PC-9 (cell line): ENCODE results near the gene IRF8. TPM values are rescaled to one million over a fixed set of nuclear protein-coding genes. Genes with fewer than 3 reads are reported as not detected.

ENCODE experiments used
- BruUV-seq: library from RNA; stranded (reverse); fragments of 400-500 nt; replicated peaks from 2 replicates; lab custom pipeline; 2021; lab: Mats Ljungman, UMichigan
- CTCF ChIA-PET: fragments of 300-600 bp; sonication (Branson Sonifier 250); formaldehyde crosslinking; loops from one replicate; lab custom pipeline; 2022; ENCODE audit warnings: antibody characterized with exemption; lab: Charles Lee
- POLR2A ChIA-PET: fragments of 300-600 bp; sonication (Branson Sonifier 250); formaldehyde crosslinking; loops from one replicate; lab custom pipeline; 2022; ENCODE audit warnings: antibody characterized with exemption; ENCODE audit not compliant: unreplicated experiment; lab: Charles Lee
- DNase-seq, 2 experiments: peaks; one replicate each; pipeline versions ENCODE4 v3.0.0 to v3.0.0-alpha.2; 2015 to 2022; ENCODE audit warnings: mixed read lengths in 1 of 2
- H2AFZ ChIP-seq: fragments of 200-600 bp; sonication (generic); 2 replicates; pipeline ENCODE4 v1.8.1; 2017; ENCODE audit warnings: antibody characterized with exemption
- H3F3A ChIP-seq: fragments of 200-600 bp; sonication (generic); 2 replicates; pipeline ENCODE4 v1.8.1; 2017; ENCODE audit warnings: antibody characterized with exemption, mild to moderate bottlenecking, low read depth; ENCODE audit not compliant: insufficient read depth
- H3K27ac ChIP-seq: fragments of 200-600 bp; sonication (generic); 2 replicates; pipeline ENCODE4 v1.6.1; 2016; ENCODE audit warnings: mixed run types
- H3K27me3 ChIP-seq: fragments of 200-600 bp; sonication (generic); 2 replicates; pipeline ENCODE4 v1.6.1; 2016; ENCODE audit warnings: low read depth, mixed run types; ENCODE audit not compliant: insufficient read depth
- H3K36me3 ChIP-seq: fragments of 200-600 bp; sonication (generic); 2 replicates; pipeline ENCODE4 v1.6.1; 2016; ENCODE audit warnings: low read depth, mixed run types
- H3K4me1 ChIP-seq: fragments of 200-600 bp; sonication (generic); replicated peaks from 2 replicates; pipeline ENCODE4 v1.6.1; 2016; ENCODE audit warnings: mixed run types; ENCODE audit not compliant: insufficient read depth
- H3K4me2 ChIP-seq: fragments of 200-600 bp; sonication (generic); 2 replicates; pipeline ENCODE4 v1.6.1; 2017; ENCODE audit warnings: mixed run types
- H3K4me3 ChIP-seq: fragments of 200-600 bp; sonication (generic); 2 replicates; pipeline ENCODE4 v1.6.1; 2016; ENCODE audit warnings: mixed run types
- H3K79me2 ChIP-seq: fragments of 200-600 bp; sonication (generic); 2 replicates; pipeline ENCODE4 v1.6.1; 2017; ENCODE audit warnings: low read depth, mixed run types
- H3K9me2 ChIP-seq: fragments of 200-600 bp; sonication (generic); 2 replicates; pipeline ENCODE4 v1.8.1; 2017; ENCODE audit warnings: mild to moderate bottlenecking; ENCODE audit not compliant: insufficient read depth
- H3K9me3 ChIP-seq: fragments of 200-600 bp; sonication (generic); 2 replicates; pipeline ENCODE4 v1.8.1; 2016; ENCODE audit warnings: low read depth; ENCODE audit not compliant: insufficient read depth
- H4K20me1 ChIP-seq: fragments of 200-600 bp; sonication (generic); 2 replicates; pipeline ENCODE4 v1.8.1; 2017; ENCODE audit not compliant: insufficient read depth
- CTCF ChIP-seq: fragments of 200-600 bp; sonication (generic); conservative IDR thresholded peaks from 2 replicates; pipeline ENCODE4 v1.6.1; 2017; ENCODE audit warnings: mixed run types, antibody characterized with exemption, mild to moderate bottlenecking, moderate library complexity
- EZH2 ChIP-seq: fragments of 200-600 bp; sonication (generic); IDR thresholded peaks from 2 replicates; pipeline ENCODE4 v1.8.0; 2017; ENCODE audit warnings: antibody characterized with exemption, low read depth
- intact Hi-C: fragments of 100-400 bp; cut with micrococcal nuclease; formaldehyde crosslinking; loops from one replicate; pipeline ENCODE4 v1.10.0; 2022; ENCODE audit not compliant: unreplicated experiment
- total RNA-seq: library from RNA; stranded (reverse); gene quantifications from 2 replicates; pipeline ENCODE4 v1.2.3, GENCODE V29; 2021

IRF8 gene
- total RNA-seq, 1 experiment from 2014 or later: not detected

GRCh38 chr16:85921026-85921425 is 22.1 kb downstream of the IRF8 start:
- Histone ChIP-seq H3K9me2 (no peaks in the 10 kb centered on the region), H2AFZ (no peak overlapping the region), H3F3A (no peaks in the 10 kb centered on the region), H3K4me2 (no peak overlapping the region), H3K79me2 (no peaks in the 10 kb centered on the region), H3K4me3 (no peak overlapping the region), H3K36me3 (no peaks in the 10 kb centered on the region), H4K20me1 (no peaks in the 10 kb centered on the region), H3K27ac (no peak overlapping the region), H3K27me3 (peaks cover 100% of the 10 kb centered on the region), H3K9me3 (no peaks in the 10 kb centered on the region), H3K4me1 (no peaks in the 10 kb centered on the region)
- no peak for DNase-seq
- POLR2A ChIA-PET: no interaction called here
- BruUV-seq: no TSS peak
- CTCF ChIA-PET: no interaction called here
- intact Hi-C loops: no loop called here
- no peak for TF ChIP-seq EZH2
- TF ChIP-seq CTCF: no peak

GRCh38 chr16:85923153-85924021 is 24.4 kb downstream of the IRF8 start:
- DNase-seq: no peak
- Histone ChIP-seq H3K9me3 (no peaks in the 10 kb centered on the region), H3F3A (no peaks in the 10 kb centered on the region), H3K27ac (no peak overlapping the region), H3K79me2 (no peaks in the 10 kb centered on the region), H2AFZ (no peak overlapping the region), H3K36me3 (no peaks in the 10 kb centered on the region), H3K4me1 (no peaks in the 10 kb centered on the region), H3K9me2 (no peaks in the 10 kb centered on the region), H3K27me3 (peaks cover 97% of the 10 kb centered on the region), H3K4me3 (no peak overlapping the region), H4K20me1 (no peaks in the 10 kb centered on the region), H3K4me2 (no peak overlapping the region)
- no peak for TF ChIP-seq EZH2
- TF ChIP-seq CTCF: no peak
- BruUV-seq: no TSS peak
- CTCF ChIA-PET: no interaction called here
- POLR2A ChIA-PET: no interaction called here
- intact Hi-C loops: no loop called here

GRCh38 chr16:85924675-85925074 is 25.7 kb downstream of the IRF8 start:
- Histone ChIP-seq H3K4me1 (no peaks in the 10 kb centered on the region), H3K36me3 (no peaks in the 10 kb centered on the region), H3K4me2 (no peak overlapping the region), H3F3A (no peaks in the 10 kb centered on the region), H3K9me3 (no peaks in the 10 kb centered on the region), H3K4me3 (no peak overlapping the region), H3K27me3 (peaks cover 97% of the 10 kb centered on the region), H3K9me2 (no peaks in the 10 kb centered on the region), H2AFZ (no peak overlapping the region), H4K20me1 (no peaks in the 10 kb centered on the region), H3K27ac (no peak overlapping the region), H3K79me2 (no peaks in the 10 kb centered on the region)
- no TSS peak for BruUV-seq
- no peak for DNase-seq
- POLR2A ChIA-PET: interaction anchor here (0.6 kb wide), 1 partner anchor 114 kb away, joined by 3 read pairs; no protein-coding TSS in a partner anchor
- intact Hi-C loops: no loop called here
- CTCF ChIA-PET: no interaction called here
- TF ChIP-seq EZH2 (no peak), CTCF (no peak)
